ENCODE measurements around the gene USPL1.

DNA sequence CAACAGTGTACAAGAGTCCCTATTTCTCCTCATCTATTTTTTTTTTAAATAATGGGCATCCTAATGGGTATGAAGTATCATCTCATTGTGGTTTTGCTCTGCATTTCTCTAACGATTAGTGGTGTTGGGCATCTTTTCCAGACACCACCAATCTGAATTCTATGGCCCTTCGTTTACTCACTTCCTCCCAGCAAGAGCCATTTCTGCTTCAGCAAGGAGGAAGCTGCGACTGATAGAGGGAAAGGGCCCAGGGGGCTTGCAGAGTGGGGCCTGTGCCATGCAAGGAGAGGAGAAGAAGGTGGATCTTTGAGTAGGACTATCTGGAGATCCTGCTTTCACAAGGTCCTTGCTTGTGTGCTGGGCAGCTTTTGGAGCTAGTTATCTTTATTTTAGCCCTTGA is 58.0 kb downstream of the USPL1 start:
- no peak for TF ChIP-seq POLR2A (IDR thresholded peaks at IDR 0.05)
- TF ChIP-seq, protein P1, sequence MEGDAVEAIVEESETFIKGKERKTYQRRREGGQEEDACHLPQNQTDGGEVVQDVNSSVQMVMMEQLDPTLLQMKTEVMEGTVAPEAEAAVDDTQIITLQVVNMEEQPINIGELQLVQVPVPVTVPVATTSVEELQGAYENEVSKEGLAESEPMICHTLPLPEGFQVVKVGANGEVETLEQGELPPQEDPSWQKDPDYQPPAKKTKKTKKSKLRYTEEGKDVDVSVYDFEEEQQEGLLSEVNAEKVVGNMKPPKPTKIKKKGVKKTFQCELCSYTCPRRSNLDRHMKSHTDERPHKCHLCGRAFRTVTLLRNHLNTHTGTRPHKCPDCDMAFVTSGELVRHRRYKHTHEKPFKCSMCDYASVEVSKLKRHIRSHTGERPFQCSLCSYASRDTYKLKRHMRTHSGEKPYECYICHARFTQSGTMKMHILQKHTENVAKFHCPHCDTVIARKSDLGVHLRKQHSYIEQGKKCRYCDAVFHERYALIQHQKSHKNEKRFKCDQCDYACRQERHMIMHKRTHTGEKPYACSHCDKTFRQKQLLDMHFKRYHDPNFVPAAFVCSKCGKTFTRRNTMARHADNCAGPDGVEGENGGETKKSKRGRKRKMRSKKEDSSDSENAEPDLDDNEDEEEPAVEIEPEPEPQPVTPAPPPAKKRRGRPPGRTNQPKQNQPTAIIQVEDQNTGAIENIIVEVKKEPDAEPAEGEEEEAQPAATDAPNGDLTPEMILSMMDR (IDR thresholded peaks at IDR 0.05): no peak

Data from esophagus squamous epithelium (tissue), 4 donors.